Mucosa of descending colon (tissue), 3 donors: Measurements from ENCODE around the gene DUOXA2. TPM values are rescaled to one million over a fixed set of nuclear protein-coding genes. Genes with fewer than 3 reads are reported as not detected.

ENCODE experiments used
- ATAC-seq: fragments of 200-7000 bp; cut with Tn5 transposase; one replicate; pipeline ENCODE4 v1.9.1; 2020; ENCODE audit warnings: mild to moderate bottlenecking, moderate library complexity
- DNase-seq, 3 donors: peaks; one replicate each; pipeline ENCODE4 v3.0.0-alpha.2; 2020
- H3K36me3 ChIP-seq: fragments of 200-600 bp; one replicate; pipeline ENCODE4 v1.8.0; 2021; ENCODE audit warnings: low read depth, mild to moderate bottlenecking
- H3K4me1 ChIP-seq: fragments of 200-600 bp; one replicate; pipeline ENCODE4 v1.8.0; 2021; ENCODE audit warnings: low read depth, mild to moderate bottlenecking
- H3K4me3 ChIP-seq: fragments of 200-600 bp; one replicate; pipeline ENCODE4 v1.8.0; 2021; ENCODE audit warnings: mild to moderate bottlenecking
- H3K9me3 ChIP-seq: fragments of 200-600 bp; one replicate; pipeline ENCODE4 v1.8.0; 2021; ENCODE audit warnings: mild to moderate bottlenecking
- CTCF ChIP-seq: fragments of 200-600 bp; IDR thresholded peaks from one replicate; pipeline ENCODE4 v1.8.0; 2022; ENCODE audit warnings: antibody characterized with exemption, mild to moderate bottlenecking
- intact Hi-C, 2 donors: fragments of 100-400 bp; cut with DNase I in 1 of 2; cut with micrococcal nuclease in 1 of 2; formaldehyde crosslinking; loops; one replicate each; pipeline versions ENCODE4 v1.11.0 to v1.11.1; 2022; cut with DNase I, micrococcal nuclease
- total RNA-seq, 3 donors: library from RNA; stranded (reverse); fragmentation: NEBNext Ultra II Directional in 2 of 3; extraction: Animal tissue kit (Norgen Biotek cat#: 25700) in 2 of 3; gene quantifications; one replicate each; pipeline versions ENCODE4 v1.2.1 to v1.2.4, GENCODE V29; 2021 to 2023
- donor health status: DM: no; HTN: no; CAD: no; lungs with moderate emphysema.
- donor health status: DM: no; HTN: no; CAD: no.
- donor health status: DM: no; HTN: yes; CAD: no.

Gene DUOXA2
- total RNA-seq, 3 donors from 2014 or later, result 0.32 to 5.8 (median 1.2) TPM

GRCh38 chr15:45095661-45096060 is 18.5 kb upstream of the DUOXA2 start:
- TF ChIP-seq CTCF, result no peak
- no peaks in the 10 kb centered on the region for H3K9me3 ChIP-seq
- no peaks in the 10 kb centered on the region for H3K36me3 ChIP-seq
- no peak for ATAC-seq
- no peak for DNase-seq
- intact Hi-C loops, result no loop called here
- H3K4me3 ChIP-seq, result no peak overlapping the region
- no peaks in the 10 kb centered on the region for H3K4me1 ChIP-seq

GRCh38 chr15:45097466-45097865 is 16.7 kb upstream of the DUOXA2 start:
- ATAC-seq, result no peak
- Histone ChIP-seq H3K4me1 (no peaks in the 10 kb centered on the region), H3K36me3 (no peaks in the 10 kb centered on the region), H3K4me3 (no peak overlapping the region), H3K9me3 (no peaks in the 10 kb centered on the region)
- TF ChIP-seq CTCF, result no peak
- no peak for DNase-seq
- intact Hi-C loops, result no loop called here

- intact Hi-C loops, result no loop called here
- no peaks in the 10 kb centered on the region for H3K36me3 ChIP-seq
- TF ChIP-seq CTCF, result no peak
- ATAC-seq (no peak), DNase-seq (no peak)
- no peak overlapping the region for H3K4me3 ChIP-seq
- H3K4me1 ChIP-seq, result no peaks in the 10 kb centered on the region
- no peaks in the 10 kb centered on the region for H3K9me3 ChIP-seq
Measured at GRCh38 chr15:45099549-45100165, 14.5 kb upstream of the DUOXA2 start.

GRCh38 chr15:45100884-45101625 is 13.1 kb upstream of the DUOXA2 start:
- intact Hi-C loops, result no loop called here
- ATAC-seq (no peak), DNase-seq (no peak)
- H3K36me3 ChIP-seq, result no peaks in the 10 kb centered on the region
- H3K9me3 ChIP-seq, result no peaks in the 10 kb centered on the region
- no peak overlapping the region for H3K4me3 ChIP-seq
- H3K4me1 ChIP-seq, result no peaks in the 10 kb centered on the region
- TF ChIP-seq CTCF, result no peak

- no peaks in the 10 kb centered on the region for H3K9me3 ChIP-seq
- no peak for ATAC-seq
- no peaks in the 10 kb centered on the region for H3K4me1 ChIP-seq
- TF ChIP-seq CTCF, result no peak
- H3K4me3 ChIP-seq, result no peak overlapping the region
- no peaks in the 10 kb centered on the region for H3K36me3 ChIP-seq
- intact Hi-C loops, result no loop called here
- DNase-seq, result no peak
Measured at GRCh38 chr15:45101749-45102148, 12.4 kb upstream of the DUOXA2 start.
